SK-N-SH (cell line): ENCODE data around the gene PIBF1. TPM values are rescaled to one million over a fixed set of nuclear protein-coding genes. Genes with fewer than 3 reads are reported as not detected.

Source experiments
- CTCF ChIA-PET: fragments of 300-600, 350-600 bp; formaldehyde crosslinking; extraction: SDS; loops from one replicate; lab custom pipeline; 2021; lab: Yijun Ruan, JAX
- POLR2A ChIA-PET: fragments of 350-600 bp; sonication (Branson Sonifier 250); formaldehyde crosslinking; extraction: SDS; loops from one replicate; lab custom pipeline; 2020; ENCODE audit warnings: antibody characterized with exemption, inconsistent platforms; lab: Yijun Ruan, JAX
- DNase-seq: peaks from one replicate; pipeline ENCODE4 v3.0.0; 2012
- H2AFZ ChIP-seq: fragments of 200-600 bp; sonication (generic); 2 replicates; pipeline ENCODE4 v1.8.1; 2016; ENCODE audit warnings: antibody characterized with exemption, mild to moderate bottlenecking, low read depth
- H3F3A ChIP-seq: fragments of 200-600 bp; sonication (generic); replicated peaks from 2 replicates; pipeline ENCODE3; 2016; ENCODE audit warnings: antibody characterized with exemption, mild to moderate bottlenecking; ENCODE audit not compliant: insufficient read depth
- H3K27ac ChIP-seq, 2 experiments: fragments of 200-500 bp in 1 of 2; fragments of 200-600 bp in 1 of 2; sonication (Bioruptor generic) in 1 of 2; sonication (generic), shearing (Covaris generic) in 1 of 2; 2 replicates each; pipeline versions ENCODE4 v1.5.1 to v1.6.1; 2014 to 2016; ENCODE audit warnings: low read depth in 2 of 2, inconsistent platforms in 1 of 2, low read length in 1 of 2, mild to moderate bottlenecking in 1 of 2, mixed read lengths in 1 of 2
- H3K27me3 ChIP-seq: fragments of 200-600 bp; sonication (generic), shearing (Covaris generic); 2 replicates; pipeline ENCODE4 v1.6.1; 2016; ENCODE audit warnings: mixed run types; ENCODE audit not compliant: insufficient read depth
- H3K36me3 ChIP-seq, 2 experiments: fragments of 200-500 bp in 1 of 2; fragments of 200-600 bp in 1 of 2; sonication (Bioruptor generic) in 1 of 2; sonication (generic) in 1 of 2; replicated peaks in 1 of 2; 2 replicates each; pipeline versions ENCODE3 to v1.5.1; 2014 to 2016; ENCODE audit warnings: low read length in 1 of 2, mild to moderate bottlenecking in 1 of 2; ENCODE audit not compliant: insufficient read depth in 2 of 2, control insufficient read depth in 1 of 2
- H3K4me1 ChIP-seq, 2 experiments: fragments of 200-500 bp in 1 of 2; fragments of 200-600 bp in 1 of 2; sonication (Bioruptor generic) in 1 of 2; sonication (generic), shearing (Covaris generic) in 1 of 2; 2 replicates each; pipeline versions ENCODE4 v1.5.1 to v1.6.1; 2014 to 2016; ENCODE audit warnings: low read depth in 1 of 2, low read length in 1 of 2, mixed run types in 1 of 2; ENCODE audit not compliant: insufficient read depth in 2 of 2, control insufficient read depth in 1 of 2
- H3K4me2 ChIP-seq: fragments of 200-600 bp; sonication (generic), shearing (Covaris generic); 2 replicates; pipeline ENCODE4 v1.6.1; 2017; ENCODE audit warnings: mixed run types
- H3K4me3 ChIP-seq, 2 experiments: fragments of 200-500 bp in 1 of 2; fragments of 200-600 bp in 1 of 2; sonication (Bioruptor generic) in 1 of 2; sonication (generic), shearing (Covaris generic) in 1 of 2; 2 replicates each; pipeline versions ENCODE4 v1.5.1 to v1.8.1; 2014 to 2016; ENCODE audit warnings: low read depth in 2 of 2, inconsistent platforms in 1 of 2, low read length in 1 of 2, mild to moderate bottlenecking in 1 of 2, mixed read lengths in 1 of 2, moderate library complexity in 1 of 2
- H3K79me2 ChIP-seq: fragments of 200-600 bp; sonication (generic); 2 replicates; pipeline ENCODE4 v1.8.1; 2017; ENCODE audit warnings: mild to moderate bottlenecking; ENCODE audit not compliant: insufficient read depth
- H3K9ac ChIP-seq: fragments of 200-600 bp; sonication (generic); 2 replicates; pipeline ENCODE4 v1.6.1; 2017; ENCODE audit warnings: mixed run types
- H3K9me2 ChIP-seq: fragments of 200-600 bp; sonication (generic); 2 replicates; pipeline ENCODE4 v1.6.1; 2017; ENCODE audit warnings: mixed run types
- H3K9me3 ChIP-seq: fragments of 200-600 bp; sonication (generic); 2 replicates; pipeline ENCODE4 v1.6.1; 2017; ENCODE audit warnings: mixed run types, mild to moderate bottlenecking, moderate library complexity
- H4K20me1 ChIP-seq: fragments of 200-600 bp; sonication (generic); 2 replicates; pipeline ENCODE4 v1.6.1; 2017; ENCODE audit warnings: mild to moderate bottlenecking, mixed run types; ENCODE audit not compliant: insufficient read depth
- CHD2 ChIP-seq: fragments of 150-350 bp; IDR thresholded peaks from 2 replicates; pipeline ENCODE4 v1.6.1; 2018; ENCODE audit warnings: low read length; ENCODE audit not compliant: partially characterized antibody
- CTCF ChIP-seq: fragments of 200-600 bp; sonication (generic); IDR thresholded peaks from 2 replicates; pipeline ENCODE4 v1.6.1; 2017; ENCODE audit warnings: antibody characterized with exemption, mild to moderate bottlenecking, moderate library complexity
- FOXM1 ChIP-seq: IDR thresholded peaks from 2 replicates; pipeline ENCODE4 v1.4.0; 2012; ENCODE audit warnings: low read depth, mild to moderate bottlenecking
- IRF3 ChIP-seq: fragments of 150-350 bp; IDR thresholded peaks from 2 replicates; pipeline ENCODE4 v1.6.1; 2016; ENCODE audit warnings: mild to moderate bottlenecking, low read depth, low read length
- MEF2A ChIP-seq: IDR thresholded peaks from 2 replicates; pipeline ENCODE4 v1.4.0; 2012; ENCODE audit warnings: low read depth, borderline replicate concordance
- NFIC ChIP-seq: IDR thresholded peaks from 2 replicates; pipeline ENCODE4 v1.4.0; 2012; ENCODE audit warnings: borderline replicate concordance
- PBX3 ChIP-seq: IDR thresholded peaks from 2 replicates; pipeline ENCODE4; 2012
- POLR2AphosphoS5 ChIP-seq: IDR thresholded peaks from 2 replicates; pipeline ENCODE4 v1.6.1; 2012; ENCODE audit warnings: low read depth, low read length
- RAD21 ChIP-seq: IDR thresholded peaks from 2 replicates; pipeline ENCODE4 v1.6.1; 2012; ENCODE audit warnings: mild to moderate bottlenecking, low read length
- RCOR1 ChIP-seq: fragments of 150-350 bp; IDR thresholded peaks from 2 replicates; pipeline ENCODE4 v1.6.1; 2017; ENCODE audit warnings: antibody characterized with exemption, low read length
- SMC3 ChIP-seq: IDR thresholded peaks from 2 replicates; pipeline ENCODE4 v1.6.1; 2012; ENCODE audit warnings: low read depth, low read length, improper control_type of control experiment
- TEAD4 ChIP-seq: IDR thresholded peaks from 2 replicates; pipeline ENCODE4 v1.4.0; 2012; ENCODE audit warnings: mild to moderate bottlenecking, borderline replicate concordance; ENCODE audit not compliant: insufficient read depth
- USF1 ChIP-seq: IDR thresholded peaks from 2 replicates; pipeline ENCODE4 v1.4.0; 2012; ENCODE audit warnings: low read depth, borderline replicate concordance
- ZBTB33 ChIP-seq: IDR thresholded peaks from 2 replicates; pipeline ENCODE4 v1.4.0; 2012; ENCODE audit warnings: low read depth, borderline replicate concordance
- WGBS: methylation state at CpG from one replicate; pipeline ENCODE4 v1.1.6; 2017; ENCODE audit warnings: low lambda C conversion rate; 5-methylcytosine and 5-hydroxymethylcytosine counted together
- polyA plus RNA-seq, 3 experiments: library from polyadenylated mRNA; depleted of rRNA; stranded (reverse); fragments of >200 nt; gene quantifications; 2 replicates each; pipeline ENCODE4 v1.2.3, GENCODE V29; 2012

Gene PIBF1
- polyA plus RNA-seq, 1 of the 3 experiments (the other 2 are of a cell fraction), result 3.9 TPM

- WGBS, result 18% methylated on average over 1 of the region's 1 CpG
- TF ChIP-seq RAD21 (peak; percentile 49; the same call in 1 of the 2 replicates), SMC3 (no peak), CHD2 (no peak), TEAD4 (no peak), IRF3 (no peak), MEF2A (no peak), USF1 (no peak), CTCF (peak; percentile 81), RCOR1 (no peak), NFIC (no peak), POLR2AphosphoS5 (no peak), FOXM1 (no peak), ZBTB33 (no peak), PBX3 (no peak)
- TF ChIP-seq, all 33 proteins: peak for 2
- Histone ChIP-seq H3K36me3 (peaks cover 31 to 43% of the 10 kb centered on the region in 2 experiments), H3F3A (peaks cover 20% of the 10 kb centered on the region), H3K9ac (no peak overlapping the region), H3K9me3 (no peaks in the 10 kb centered on the region), H3K9me2 (no peaks in the 10 kb centered on the region), H3K27ac (peak overlapping the region in 1 of 2 experiments; percentile 32; a peak in 1 of 4 replicates), H2AFZ (no peak overlapping the region), H3K79me2 (no peaks in the 10 kb centered on the region), H3K4me1 (0 out of 4 replicates have a peak, but pooled peaks cover 0 to 7% of the 10 kb centered on the region in 2 experiments), H3K4me2 (no peak overlapping the region), H4K20me1 (no peaks in the 10 kb centered on the region), H3K27me3 (no peaks in the 10 kb centered on the region), H3K4me3 (no peak overlapping the region; a peak in 1 of 4 replicates)
- peak; percentile 14 for DNase-seq
- CTCF ChIA-PET, result interaction anchor here (1.1 to 1.7 kb wide), 3 partner anchors 20 to 28 kb away, joined by 3 read pairs; no protein-coding TSS in a partner anchor
- POLR2A ChIA-PET, result no interaction called here
These were observed 27.1 kb downstream of the PIBF1 start for GRCh38 chr13:72808917-72809500.
